ENCODE measurements around the gene UBASH3A.

DNA sequence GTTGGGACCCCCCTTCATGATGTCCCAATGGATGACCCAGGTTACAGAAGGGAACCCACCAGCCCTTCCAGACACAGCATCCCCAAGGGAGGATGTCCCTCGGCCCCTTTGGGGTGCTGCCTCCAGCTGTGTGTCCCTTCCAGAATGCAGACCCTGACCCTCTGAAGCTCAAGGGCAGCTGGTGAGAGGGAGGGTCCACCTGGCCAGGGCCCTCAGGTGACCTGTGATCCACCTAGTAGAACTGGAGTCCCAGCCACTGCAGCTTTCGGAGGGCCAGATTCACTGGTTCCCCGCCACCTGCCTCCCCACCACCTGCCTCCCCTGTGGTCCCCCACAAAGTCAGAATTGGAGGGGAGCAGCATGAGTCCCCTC is 27.8 kb upstream of the UBASH3A start:
- TF ChIP-seq, protein P1, sequence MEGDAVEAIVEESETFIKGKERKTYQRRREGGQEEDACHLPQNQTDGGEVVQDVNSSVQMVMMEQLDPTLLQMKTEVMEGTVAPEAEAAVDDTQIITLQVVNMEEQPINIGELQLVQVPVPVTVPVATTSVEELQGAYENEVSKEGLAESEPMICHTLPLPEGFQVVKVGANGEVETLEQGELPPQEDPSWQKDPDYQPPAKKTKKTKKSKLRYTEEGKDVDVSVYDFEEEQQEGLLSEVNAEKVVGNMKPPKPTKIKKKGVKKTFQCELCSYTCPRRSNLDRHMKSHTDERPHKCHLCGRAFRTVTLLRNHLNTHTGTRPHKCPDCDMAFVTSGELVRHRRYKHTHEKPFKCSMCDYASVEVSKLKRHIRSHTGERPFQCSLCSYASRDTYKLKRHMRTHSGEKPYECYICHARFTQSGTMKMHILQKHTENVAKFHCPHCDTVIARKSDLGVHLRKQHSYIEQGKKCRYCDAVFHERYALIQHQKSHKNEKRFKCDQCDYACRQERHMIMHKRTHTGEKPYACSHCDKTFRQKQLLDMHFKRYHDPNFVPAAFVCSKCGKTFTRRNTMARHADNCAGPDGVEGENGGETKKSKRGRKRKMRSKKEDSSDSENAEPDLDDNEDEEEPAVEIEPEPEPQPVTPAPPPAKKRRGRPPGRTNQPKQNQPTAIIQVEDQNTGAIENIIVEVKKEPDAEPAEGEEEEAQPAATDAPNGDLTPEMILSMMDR (IDR thresholded peaks at IDR 0.05; ENCODE audit: borderline replicate concordance, extremely low read depth, low read length, poor library complexity, severe bottlenecking): no peak
- no peak for TF ChIP-seq EZH2 (IDR thresholded peaks at IDR 0.05; ENCODE audit: borderline replicate concordance, low read depth, low read length, severe bottlenecking)
